Measurements from ENCODE around the gene PARL.
A peak's percentile ranks its signal among the peaks of the same experiment; 100 is the strongest.

Gene PARL

DNA sequence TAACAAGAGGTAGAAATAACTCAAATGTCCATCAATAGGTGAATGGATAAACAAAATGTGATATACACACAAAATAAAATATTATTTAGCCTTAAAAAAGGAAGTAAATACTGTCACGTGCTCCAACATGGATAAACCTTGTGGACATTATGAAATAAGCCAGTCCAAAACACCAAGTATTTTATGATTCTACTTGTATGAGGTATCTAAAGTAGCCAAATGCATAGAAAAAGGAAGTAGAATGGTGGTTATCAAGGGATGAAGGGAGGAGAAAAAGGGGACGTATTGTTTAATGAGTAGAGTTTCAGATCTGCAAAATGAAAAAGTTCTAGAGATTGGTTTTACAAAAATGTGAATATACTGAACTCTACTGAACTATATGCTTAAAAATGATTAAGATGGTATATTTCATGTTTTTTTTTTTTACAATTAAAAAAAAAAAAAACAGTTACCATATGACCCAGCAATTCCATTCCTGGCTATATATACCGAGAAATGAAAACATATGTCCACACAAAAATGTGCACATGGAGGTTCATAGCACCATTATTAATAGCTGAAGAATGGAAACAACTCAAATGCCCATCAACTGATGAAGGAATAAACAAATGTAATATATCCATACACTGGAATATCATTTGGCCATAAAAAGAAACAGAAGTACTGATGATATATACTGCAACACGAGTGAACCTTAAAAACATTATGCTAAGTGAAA, 30.2 kb downstream of the PARL start:
- no peak for DNase-seq (ENCODE audit: low spot score)

DNA sequence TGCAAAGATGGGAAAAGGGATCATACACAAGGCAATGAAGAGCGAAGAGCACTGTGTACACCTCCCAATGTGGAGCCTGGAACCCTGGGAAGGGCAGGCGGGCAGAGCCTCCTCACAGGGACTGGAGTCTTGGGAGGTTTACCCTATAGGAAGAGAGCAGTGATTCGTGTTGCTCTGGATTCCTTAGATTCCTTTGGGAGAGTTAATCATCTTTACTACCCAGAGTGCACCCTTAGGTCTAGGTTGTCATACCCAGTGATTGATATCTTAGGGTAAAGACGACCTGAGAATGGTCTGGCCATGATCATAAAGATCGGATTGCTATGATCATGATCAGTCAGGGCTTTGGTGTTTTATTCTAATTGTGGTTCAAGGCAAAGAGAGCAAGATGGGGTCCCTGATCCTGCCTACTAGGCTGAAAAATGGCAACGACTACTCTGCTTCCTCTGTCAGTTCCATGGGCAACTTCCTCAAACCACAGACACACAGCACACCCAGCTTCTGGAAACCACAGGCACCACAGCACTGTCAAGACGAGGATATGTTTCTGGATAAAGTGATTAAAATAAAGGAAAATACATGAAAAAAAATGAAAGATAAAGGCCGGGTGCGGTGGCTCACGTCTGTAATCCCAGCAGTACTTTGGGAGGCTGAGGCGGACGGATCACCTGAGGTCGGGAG, 38.9 kb downstream of the PARL start:
- no peak for DNase-seq (ENCODE audit: low spot score)

DNA sequence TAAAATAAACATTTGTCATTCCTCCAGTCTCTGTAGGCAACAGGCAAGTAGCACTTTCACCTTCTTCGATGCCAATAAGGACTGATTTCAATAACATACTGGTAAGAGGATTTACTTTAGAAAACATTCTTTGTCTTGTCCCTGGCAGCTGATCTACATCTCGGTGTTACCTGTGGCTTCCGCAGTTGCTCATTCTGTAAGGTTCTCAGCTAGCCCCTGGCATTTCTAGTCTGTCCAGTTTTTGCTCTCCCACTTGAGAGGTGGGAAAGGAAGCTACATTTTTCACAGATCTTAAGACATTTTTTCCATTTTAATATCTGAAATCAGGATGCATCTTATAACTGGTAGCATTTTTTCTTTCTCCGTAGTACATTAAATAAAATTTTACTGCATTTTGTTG, 39.6 kb downstream of the PARL start:
- DNase-seq (ENCODE audit: low spot score): no peak

DNA sequence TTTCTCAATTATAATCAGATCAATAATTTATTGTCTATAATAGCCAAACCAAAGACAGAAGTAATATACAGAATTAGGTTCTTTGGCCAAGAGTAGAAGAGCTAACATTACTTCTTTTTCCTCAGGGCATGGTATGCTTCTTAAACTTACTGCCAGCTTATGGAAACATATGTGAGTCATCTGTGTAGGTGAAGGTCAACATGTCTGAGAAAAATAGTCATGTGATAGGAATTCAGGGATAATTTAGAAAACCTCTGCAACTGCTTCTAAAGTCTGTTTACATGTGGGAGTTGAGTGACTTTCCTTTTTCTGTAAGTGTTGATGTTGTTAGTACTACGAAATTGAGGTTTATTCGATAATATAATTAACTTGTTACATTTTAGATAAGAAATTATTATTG, 40.1 kb downstream of the PARL start:
- no peak for DNase-seq (ENCODE audit: low spot score)

DNA sequence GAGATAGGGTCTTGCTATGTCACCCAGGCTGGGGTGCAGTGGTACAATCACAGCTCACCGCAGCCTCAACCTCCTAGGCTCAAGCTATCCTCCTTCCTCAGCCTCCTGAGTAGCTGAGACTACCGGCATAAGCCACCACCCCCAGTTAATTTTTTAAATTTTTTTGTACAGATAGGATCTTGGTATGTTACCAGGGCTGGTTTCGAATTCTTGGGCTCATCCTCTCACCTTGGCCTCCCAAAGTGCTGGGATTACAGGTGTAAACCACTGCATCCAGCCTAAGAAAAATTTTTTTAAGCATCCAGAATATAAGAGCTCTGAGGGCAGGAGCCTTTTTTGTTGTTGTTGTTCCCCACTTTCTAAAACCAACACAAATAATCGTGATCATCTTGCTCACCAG, 44.9 kb downstream of the PARL start:
- DNase-seq (ENCODE audit: low spot score): no peak

DNA sequence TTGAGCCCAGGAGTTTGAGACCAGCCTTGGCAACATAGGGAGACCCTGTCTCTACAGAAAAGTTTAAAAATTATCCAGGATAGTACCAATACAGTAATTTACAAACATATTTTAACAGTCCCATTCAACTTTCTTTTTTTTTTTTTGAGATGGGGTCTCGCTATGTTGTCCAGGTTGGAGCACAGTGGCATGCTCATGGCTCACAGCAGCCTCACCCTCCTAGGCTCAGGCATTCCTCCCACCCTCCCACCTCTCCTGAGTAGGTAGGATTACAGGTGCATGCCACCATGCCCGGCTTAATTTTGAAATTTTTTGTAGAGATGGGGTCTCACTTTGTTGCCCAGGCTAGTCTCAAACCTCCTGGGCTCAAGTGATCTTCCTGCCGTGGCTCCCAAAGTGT, 46.8 kb downstream of the PARL start:
- DNase-seq (ENCODE audit: low spot score): no peak

DNA sequence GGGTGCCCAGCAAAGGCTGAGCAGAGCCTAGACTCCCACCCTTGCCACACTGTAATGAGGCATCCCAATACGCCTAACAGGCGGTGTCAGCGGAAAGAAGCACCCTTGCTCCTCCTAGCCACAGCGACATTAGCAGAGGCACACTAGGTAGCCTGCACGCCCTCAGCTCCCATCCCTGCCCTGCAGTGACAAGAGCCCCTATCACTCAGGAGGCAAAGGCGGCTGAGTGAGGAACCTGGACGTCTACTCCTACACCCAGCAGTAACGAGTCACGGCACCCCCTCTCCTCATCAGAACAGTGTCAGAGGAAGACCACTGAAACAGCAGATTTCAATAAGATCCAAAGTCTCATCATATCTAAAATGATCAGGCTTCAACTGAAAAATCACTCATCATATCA, 47.3 kb downstream of the PARL start:
- no peak for DNase-seq (ENCODE audit: low spot score)

DNA sequence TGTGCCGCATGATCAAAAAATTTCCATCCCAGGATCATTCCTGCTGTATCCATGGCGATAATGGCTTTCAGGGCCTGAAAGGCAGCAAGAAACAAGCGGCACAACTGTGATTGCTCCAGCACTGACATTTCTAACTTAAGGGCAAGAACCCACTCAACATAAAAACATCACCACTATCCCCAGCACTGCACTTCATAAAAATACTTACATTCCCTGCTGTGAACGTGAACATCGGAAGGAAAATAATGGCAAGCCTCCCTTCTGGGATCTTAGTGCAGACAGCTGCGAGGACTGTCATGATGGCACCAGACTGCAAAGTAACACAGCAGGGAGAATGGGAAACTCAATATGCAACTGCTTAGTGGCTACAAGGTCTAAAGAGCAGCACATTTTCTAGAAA, 51.2 kb downstream of the PARL start:
- DNase-seq (ENCODE audit: low spot score): no peak

DNA sequence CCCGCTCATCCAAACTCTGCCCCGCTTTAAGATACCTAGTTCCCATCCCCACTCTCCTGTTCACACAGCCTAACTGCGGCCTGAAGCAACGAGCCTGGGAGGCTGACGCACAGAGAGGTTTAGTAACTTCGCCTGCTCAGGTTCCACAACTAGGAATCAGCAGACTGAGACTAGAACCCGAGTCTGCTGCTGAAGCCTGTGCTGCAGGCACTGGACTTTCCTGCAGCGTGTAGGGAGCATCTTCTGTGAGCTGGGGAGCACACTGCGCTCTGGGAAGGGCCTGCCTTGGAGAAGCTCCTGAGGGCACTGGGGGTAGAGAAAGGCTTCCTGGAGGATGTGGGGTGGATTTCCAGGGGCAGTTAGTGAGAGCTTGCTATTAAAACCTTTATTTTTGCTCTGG, 54.5 kb downstream of the PARL start:
- DNase-seq (ENCODE audit: low spot score): no peak

DNA sequence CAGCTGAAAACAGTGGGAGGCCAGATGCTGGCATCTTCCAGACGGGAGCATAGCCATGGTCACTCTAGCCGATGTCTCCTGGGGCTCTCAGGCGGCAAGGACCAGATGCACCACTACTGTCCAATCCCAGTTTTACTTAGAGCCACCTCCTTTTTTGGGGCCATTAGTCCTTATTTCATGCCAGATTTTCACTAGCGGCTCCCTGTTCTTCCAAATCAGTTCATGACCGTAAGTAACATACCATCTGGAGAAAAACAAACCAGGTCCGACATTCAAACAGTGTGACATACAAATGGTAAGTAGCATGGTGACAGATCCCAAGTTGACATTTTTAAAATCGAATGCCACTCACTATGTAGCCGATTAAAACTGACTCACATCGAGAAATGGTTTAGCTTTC, 55.2 kb downstream of the PARL start:
- no peak for DNase-seq (ENCODE audit: low spot score)

DNA sequence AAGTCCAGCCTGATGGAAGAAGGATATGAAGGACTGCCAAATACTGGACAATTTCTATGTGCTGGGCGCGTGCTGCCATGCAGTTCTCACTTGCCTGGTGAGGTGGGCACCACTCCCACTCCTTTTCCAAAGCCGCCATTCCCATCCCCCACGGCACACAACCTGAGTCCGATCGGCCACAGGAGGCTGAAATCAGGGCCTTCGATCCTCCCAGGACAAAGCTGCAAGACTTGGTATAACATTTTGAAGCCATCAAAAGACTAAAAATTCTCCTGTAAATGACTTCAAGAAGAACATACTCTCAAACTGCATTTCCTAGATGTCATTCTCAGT, 56.2 kb downstream of the PARL start:
- no peak for DNase-seq (ENCODE audit: low spot score)

DNA sequence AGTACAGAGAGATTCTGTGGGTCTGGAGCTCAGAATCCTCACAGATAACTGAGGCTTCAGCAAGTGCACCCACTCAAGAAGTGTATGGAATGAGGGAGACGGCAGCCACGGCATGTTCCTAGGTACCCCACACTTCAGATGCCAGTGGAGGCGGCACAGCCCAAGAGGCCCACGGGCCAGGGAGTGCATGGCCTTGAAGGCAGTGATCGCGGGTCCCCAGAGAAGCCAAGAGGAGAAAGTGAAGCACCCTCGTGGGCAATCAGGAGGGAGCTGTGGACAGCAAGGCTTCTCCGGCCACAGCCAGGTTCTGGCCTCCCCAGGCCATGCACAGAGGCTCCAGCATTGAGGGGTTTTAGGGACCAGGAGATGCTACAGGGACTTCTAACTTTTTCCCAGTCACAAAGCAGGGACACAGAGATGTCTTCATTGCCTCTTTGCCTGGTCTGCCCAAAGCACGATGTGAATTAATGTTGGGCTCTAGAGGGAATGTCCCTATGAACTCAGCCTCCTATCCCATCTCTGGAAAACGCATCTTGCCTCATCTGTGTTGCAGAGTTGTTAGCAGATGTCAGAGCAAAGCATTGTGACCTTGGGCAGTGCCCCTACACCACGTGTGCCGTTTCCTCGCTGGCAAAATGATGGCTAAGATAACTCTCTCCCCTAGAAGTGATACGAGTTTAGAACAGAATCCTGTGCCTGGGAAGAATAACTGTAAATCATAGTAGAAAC, 56.7 kb downstream of the PARL start:
- DNase-seq (ENCODE audit: low spot score): no peak

DNA sequence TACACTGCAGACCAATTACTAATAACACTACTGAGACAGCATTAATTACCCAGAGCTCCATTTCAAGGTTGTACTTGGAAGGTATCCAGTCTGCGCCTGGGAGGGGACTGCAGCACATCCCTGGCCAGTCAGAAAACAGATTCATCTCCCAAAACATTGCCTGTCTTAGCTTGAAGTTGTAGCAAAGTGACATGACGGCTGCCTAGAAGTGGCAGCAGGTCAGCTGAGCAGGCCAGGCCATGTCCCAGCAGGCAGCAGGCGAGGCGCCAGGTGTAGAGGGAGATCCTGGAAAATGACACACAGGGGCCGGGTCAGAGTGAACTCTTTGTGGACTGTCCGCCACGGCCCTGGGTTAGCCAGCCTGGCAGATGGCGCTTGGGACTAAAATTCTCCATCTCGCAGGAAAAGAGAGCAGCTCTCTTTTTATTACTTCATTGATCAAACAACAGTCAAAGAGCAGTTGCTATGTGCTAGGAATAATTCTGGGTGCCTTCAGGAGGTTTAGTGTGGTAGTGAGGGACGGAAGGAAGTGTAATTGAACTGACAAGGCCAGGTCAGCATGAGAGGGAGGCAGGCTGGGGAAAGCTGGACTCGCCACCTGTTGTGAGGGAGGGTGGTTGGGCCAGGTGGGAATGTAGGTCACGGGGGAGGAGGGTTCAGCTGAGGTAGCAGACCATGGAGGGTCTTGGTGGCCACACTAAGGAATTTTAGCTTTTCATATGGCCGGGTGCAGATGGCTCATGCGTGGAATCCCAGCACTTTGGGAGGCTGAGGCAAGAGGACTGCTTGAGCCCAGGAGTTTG, 58.0 kb downstream of the PARL start:
- no peak for DNase-seq (ENCODE audit: low spot score)

DNA sequence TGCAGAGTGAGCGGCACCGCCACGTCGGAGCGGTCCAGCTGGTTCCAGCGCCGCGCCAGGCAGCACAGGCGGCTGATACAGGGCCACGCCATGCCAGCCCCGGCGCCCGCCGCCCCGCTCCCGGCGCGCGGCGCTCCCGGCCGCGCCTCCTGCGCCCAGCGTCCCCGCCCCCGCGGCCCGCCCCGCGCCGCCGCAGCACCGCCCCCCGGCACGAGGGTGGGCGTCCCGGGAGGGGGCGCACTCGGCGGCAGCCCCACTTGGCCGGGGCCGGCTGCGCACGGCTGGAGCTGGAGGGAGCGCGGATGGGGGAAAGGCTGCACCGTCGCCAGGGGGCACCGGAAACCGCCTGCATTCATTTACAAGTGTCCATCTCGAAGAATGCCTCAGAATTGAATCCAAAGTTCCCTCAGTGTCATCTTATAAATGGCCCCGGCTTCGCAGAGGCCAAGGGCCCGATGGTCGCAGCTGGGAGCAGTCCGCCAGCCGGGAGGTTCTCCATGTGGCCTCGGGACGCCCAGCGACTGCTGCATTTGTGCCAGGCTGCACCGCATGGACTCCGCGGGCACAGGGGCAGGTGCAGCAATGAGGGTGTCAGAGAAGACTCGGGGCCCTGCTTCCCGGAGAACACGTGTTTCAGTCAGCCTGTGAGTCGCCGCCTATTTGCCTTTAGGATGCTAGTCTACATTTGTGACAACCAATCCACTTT, 59.1 kb downstream of the PARL start, which contains the start of gene MAP6D1:
TSS of gene MAP6D1 (minus strand) at position 122 of the 706 bp plus-strand sequence. CDS start at position 92, 30 bp downstream.
- DNase-seq (ENCODE audit: low spot score): peak; percentile 86

DNA sequence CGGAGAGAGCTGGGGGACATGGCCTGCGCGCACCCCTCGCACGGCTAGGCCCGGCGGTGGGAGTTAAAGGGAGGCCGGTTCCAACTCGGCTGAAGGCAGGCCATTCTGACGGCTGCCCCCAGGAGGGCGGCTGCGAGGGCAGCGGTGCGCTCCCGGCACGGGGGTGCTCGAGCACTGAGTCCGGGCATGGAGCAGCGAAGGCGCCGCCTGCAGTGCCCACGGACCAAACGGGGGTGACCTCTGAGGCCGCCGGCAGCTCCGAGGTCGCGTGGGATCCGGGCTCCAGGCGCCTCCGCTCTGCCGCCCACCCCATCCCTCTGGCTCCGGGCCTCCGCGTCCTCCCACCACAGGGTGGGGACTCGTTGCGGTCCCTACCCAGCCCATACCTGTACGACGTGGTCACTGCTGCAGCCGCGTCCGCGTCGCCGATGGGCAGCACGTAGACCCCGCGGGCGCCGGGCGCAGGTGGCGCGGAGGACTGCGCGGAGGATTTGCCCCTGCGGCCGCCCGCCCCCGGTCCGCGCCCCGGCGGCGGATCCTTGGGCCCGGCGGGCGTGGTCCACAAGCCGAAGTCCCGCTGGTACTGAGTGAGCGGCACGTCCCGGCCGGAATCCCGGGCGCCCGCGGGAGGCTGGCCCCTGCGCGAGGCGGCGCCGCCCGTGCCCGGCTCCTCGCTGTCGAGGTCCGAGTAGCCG, 59.8 kb downstream of the PARL start:
- DNase-seq (ENCODE audit: low spot score): no peak

DNA sequence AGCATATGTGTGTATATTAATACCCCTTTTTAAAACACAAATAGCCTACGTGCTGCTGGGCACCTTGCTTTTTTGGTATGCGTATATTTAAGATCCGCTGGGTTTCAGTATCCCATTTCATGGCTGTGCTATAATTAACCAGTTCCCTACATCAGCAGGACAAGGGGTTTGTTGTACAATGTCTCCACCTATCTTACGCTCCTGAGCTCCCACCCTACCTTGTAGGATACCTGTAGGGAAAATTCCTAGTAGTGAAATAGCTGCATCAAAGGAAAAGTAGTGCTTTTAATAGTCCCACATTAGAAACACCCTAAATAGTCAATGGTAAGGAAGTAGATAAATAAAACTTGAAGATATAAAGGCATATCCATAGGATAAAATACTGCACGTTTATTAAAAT, 60.7 kb downstream of the PARL start:
- no peak for DNase-seq (ENCODE audit: low spot score)

DNA sequence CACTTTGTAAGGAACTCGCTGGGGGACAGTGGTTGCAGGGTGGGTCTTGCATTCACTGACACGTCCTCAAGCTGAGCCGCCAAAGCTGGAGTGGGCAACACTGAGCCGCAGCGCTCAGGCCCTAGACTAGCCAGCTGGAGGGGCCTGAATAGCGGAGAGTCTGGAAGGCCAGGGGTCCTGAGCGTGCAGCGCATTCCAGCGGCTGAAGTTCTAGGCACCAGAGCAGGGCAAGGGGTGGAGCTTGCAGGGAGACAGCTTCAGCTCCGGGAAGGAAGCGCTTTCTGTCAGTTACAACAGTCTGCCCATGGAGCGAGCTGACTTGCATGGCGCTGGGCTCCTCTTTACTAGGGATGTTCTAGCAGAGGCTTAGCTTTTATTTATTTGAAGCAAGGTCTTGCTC, 62.0 kb downstream of the PARL start:
- DNase-seq (ENCODE audit: low spot score): peak; percentile 79

DNA sequence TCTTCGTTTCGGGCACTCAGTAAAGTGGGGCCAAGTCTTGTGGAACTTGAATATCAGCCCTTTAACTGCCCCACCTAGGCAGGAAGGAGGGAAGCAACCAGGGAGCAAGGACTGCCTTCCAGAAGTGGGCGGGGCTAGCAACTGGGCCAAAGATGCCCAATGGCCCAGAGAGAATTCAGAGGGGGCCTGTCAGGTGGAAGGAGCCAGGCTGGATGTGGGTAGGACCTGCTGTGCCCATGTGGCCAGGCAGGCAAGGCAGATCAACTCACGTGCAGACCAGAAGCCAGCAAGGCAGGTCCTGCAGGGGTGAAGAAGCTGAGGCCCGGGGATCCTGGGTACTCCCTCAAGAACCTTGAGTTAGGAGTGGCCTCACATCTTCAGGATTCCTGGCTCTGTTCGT, 64.8 kb downstream of the PARL start:
- DNase-seq (ENCODE audit: low spot score): no peak

DNA sequence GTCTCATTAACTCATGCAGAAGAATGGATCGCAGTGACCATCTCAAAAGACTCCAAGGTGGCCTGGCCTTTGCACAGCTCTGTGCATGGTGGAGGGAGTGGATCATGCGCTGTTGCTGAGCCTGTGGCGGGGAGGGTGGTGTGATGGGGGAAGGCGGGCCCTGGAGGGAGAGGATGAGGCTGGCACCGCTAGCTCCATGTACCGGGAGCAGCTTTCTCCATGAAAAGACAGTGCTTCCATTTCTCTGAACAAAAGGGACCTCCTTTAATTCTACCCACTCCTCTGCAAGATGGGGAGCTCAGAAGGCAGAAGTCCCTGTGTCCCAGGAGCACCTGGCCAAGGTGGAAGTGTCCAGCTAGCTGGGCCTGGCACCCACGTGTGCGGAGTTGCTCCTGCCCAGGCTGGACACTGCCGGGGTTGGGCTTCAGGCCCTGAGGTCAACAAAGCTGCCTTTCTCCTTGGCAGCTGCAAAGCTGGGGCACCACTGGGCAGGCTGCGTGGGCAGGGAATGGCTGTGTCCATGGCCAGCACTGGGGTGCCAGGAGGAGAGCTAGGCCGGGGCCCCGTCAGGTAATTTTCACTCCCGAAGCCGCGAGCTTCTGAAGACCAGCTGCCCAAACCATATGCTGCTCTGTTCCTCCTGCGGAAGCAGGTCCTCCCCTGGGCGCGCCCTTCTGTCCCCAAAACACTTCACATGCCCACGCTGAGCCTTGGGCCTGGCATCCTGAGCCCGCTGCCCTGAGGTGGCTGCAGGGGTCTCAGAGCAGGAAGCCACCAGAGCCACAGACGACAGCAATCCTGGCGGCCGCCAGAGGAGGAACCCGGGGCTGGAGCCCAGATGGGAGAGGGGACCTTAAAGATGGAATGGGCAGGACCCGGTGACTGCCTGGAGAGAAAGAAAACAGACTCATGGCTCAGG, 65.7 kb downstream of the PARL start:
- DNase-seq (ENCODE audit: low spot score): peak; percentile 95

DNA sequence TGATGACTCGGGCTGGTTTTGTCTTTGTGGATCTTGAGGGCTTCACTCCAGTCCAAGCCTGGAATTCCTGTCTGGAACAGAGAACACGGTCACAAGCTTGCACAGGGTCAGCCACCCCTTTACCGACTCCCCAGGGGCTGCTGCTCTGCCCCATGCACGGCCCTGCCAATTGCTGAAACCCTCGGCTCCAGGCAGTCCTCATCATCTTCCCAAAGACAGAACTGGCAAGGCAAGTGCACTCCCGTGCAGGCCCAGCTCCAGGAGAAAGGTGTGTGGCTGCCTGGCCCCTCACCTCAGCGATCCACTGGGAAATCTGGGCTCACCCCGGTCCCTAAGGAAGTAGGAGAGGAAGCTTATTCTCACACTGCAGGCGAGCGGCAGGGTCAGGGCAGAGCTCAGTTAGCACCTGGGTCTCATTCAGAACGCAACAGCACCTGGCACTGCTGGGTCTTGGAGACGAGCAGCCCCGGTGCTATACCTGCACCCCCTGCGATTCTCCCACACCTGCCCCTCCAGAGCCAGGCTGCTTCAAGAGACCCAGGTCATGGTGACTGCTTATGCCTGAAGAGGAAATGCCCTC, 66.5 kb downstream of the PARL start:
- DNase-seq (ENCODE audit: low spot score): no peak
